Endothelial cell of hepatic sinusoid (primary cell): ENCODE results near the gene TRMT61A.

Experiments used
- in situ Hi-C: cut with HindIII; loops from 2 replicates; pipeline ENCODE4 v1.10.0; 2017; ENCODE audit warnings: low sequenced_read_pairs

TRMT61A gene

DNA sequence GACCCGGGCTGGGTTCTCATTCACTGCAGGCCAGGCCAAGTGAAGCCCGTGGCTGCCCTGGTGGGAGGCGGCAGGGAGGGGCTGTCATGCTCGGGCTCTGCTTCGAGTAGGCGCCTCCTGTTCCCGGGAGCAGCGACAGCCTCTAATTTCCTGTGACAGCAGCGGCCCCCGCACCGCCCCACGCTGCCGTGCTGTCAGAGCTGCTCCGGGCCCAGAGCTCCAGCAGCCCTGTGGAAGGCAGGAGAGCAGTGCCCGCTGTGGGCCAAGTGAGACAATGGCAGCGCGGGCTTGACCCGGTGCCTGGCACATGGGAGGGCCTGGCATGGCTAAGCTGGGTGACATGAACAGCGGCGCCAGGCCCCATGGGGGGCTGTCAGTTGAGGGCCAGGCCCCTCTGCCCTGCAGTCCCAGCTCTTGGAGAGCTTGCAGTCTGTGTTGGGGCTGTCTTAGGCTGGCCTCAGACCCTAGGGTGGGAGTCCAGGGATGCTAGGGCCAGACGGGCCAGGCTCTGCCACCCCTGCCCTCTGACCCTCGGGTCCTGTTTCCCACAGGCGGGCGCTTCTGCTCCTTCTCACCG lies 5.1 kb downstream of the TRMT61A start:
- in situ Hi-C loops: no loop called here

DNA sequence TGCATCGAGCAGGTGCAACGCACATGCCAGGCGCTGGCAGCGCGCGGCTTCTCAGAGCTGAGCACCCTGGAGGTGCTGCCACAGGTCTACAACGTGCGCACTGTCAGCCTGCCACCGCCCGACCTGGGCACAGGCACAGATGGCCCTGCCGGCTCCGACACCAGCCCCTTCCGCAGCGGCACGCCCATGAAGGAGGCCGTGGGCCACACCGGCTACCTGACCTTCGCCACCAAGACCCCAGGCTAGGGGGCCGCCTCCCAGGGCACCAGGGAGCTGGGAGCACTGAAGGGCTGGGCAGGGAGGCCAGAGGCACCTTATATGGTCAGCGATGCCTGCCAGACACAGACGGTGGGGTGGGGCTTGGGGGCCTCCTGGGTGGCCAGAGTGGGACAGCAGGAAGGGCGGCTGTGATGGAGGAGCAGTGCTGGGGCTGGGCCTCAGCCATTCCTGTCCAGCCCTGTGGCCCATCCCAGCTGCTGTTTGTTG lies 5.6 kb downstream of the TRMT61A start:
- in situ Hi-C loops: no loop called here

DNA sequence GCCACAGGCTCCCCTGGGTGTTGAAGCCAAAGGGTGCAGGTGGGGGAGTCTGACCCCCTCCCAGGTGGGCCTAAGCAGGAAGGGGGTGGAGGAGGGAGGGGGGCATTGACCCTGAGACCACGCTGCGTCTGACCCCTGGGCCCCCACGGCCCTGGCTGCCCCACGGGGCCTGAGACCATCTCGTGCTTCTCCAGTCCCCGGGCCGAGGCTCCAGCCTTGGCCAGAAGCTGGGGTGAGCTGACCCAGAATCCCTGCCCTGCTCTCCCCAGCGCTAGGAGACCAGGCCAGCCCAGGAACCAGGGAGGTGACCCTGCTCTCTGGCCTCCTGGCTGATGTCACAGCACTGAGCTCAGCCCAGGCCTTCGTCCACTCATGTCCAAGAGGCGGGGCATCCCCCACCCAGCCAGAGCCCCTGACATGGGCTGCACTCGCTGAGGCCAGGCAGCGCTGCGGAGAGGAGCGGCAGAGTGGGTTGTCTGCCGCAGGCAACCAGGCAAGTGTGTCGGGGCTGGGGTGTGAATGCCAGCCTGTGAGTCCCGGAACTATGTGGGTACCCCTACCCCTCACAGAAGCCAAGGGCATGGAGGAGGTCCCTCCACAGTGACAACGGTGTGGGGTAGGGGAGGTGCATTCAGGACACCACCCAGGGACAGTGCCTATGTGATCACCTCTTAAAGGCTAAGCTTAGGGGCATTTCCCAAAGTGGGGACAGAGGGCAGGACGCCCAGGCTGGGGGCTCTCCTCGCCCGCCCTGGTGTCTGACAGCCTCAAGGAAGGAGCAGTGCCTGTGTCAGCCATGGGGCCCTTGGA lies 6.3 kb downstream of the TRMT61A start:
- in situ Hi-C loops: no loop called here

GRCh38 chr14:103535891-103536565 lies 7.0 kb downstream of the TRMT61A start:
- in situ Hi-C loops: no loop called here

GRCh38 chr14:103536693-103537092 lies 7.7 kb downstream of the TRMT61A start:
- in situ Hi-C loops: no loop called here

- in situ Hi-C loops: no loop called here
Measured at GRCh38 chr14:103537175-103537990, 8.4 kb downstream of the TRMT61A start.

DNA sequence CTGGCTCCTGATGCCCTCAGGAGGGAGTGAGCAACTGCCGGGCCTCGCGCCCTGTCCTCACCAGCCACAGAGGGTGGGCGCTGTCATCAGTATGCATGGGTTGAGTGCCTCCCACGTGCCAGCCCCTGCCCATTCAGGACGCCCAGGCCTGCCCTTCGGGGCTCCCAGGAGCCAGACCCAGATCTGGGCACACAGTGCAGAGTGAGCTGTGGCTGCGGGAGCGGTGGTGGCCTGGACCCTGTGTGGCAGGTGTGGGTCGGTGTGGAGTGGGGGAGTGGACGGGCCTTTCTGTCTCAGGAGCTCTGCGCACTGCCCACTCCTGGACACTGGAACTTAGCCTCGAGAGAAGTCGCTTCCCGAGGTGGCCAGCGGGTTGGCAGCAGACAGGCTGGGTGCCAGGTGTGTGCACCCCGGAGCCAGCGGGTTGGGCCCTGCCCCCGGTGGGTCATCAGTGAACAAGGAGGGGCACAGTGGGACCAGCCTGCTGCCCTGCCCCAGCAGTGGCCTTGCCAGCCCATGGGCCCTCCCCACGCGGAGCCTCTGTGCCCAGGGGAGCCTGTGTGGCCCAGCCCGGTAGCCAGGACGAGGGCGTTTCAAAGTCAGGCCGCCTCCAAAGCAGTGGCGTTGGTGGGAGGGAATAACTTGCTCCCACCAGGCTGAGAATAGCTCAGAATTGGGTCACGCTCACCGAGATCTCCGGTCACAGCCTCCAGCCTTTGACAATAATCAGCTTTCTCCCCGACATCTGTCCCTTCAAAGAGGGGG lies 9.5 kb downstream of the TRMT61A start:
- in situ Hi-C loops: no loop called here

DNA sequence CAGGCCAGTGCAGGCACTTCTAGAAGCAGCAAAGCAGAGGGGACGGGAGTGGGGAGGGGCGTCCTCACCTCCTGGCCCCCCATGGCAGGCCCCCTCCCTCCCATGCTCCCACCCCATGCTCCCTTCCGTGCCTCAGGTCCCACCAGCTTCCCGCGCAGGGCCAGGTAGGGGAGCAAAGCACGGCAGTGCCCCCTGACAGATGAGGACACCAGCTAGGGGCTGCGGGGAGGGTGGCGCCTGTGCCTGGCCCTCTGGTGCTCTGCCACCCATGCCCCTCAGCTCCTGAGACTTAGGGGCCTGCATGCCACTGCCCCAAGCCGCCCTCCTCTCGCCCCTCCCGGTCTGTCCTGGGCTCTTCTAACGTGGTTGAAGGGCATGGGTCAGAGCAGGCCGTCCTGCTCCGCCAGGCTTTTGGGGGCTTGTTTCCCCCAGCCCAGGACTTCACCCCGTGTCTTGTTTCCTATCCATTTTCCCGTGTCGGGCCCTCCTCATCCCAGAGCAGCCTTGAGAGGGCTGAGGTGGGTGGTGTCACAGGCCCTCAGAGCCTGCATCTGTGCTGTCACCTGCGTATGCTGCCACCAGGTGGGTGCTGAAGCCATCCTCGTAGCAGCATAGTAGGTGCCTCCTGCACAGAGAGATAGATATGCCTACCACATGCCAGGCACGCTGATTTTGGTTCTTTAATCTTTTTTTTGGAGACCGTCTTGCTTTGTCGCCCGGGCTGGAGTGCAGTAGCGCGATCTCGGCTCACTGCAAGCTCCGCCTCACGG lies 10.2 kb downstream of the TRMT61A start:
- in situ Hi-C loops: no loop called here

DNA sequence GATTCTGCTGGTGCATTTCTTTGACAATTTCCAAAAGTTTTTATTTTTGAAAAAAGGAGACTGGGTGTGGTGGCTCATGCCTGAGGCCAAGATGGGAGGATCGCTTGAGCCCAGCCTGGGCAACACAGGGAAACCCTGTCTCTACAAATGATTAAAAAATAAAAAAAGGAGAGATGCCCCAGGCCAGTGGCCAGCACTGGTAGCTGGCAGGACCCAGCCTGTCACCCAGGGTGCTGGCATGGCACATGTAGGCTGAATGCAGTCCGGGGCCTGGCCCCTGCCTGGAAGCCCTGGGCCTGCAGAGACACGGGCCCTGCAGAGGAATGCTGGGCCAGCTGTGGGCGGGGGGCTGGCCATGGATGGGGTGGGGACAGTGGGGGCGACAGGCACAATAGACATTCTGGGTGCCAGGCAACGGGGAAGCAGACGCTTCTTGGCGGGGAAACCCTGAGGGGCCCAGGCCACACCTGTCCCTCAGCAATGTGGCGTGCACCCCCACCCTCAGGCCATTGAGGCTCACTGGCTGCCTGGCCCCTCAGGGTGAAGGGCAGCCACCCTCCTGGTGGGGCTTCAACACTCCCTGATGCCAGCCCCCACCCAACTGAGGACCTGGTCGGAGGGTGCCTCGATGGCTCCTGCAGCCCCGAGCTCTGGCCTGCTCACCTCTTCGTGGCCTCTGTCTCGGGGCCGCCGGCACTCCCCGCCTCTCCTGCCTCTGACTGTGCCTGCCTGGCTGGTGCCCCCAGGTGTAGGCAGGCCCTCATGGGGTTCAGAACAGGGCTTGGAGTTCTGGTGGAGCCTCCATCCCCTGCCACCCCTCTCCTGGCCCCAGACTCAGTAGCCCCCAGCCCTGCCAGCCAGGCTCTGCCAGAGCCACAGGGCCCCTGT lies 12.1 kb downstream of the TRMT61A start:
- in situ Hi-C loops: no loop called here

GRCh38 chr14:103541709-103542604 lies 13.0 kb downstream of the TRMT61A start:
- in situ Hi-C loops: no loop called here

DNA sequence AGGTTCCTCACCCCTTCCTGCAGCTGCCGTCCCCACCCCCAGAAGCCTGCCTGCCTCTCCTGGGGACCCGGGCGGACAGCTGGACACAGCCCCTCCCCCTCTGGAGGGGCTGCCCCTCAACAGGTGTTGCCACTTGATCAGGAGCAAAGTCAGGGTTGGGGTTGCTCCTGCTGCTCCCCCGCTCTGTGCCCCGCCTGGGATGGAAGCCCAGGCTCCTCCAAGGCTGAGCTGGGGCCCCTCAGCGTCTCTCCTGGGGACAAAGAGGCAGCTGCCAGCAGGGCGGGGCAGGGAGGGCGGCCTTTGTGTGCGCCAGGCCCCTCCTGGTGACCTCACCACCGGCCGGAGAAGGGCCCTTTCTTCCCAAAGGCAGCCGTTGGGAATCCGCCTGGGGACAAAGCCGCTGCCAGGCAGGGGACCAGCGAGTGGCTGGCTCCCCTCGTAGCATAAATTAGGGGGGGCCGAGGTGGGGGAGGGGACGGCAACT lies 13.7 kb downstream of the TRMT61A start:
- in situ Hi-C loops: no loop called here

- in situ Hi-C loops: no loop called here
Measured at GRCh38 chr14:103543140-103543539, 14.1 kb downstream of the TRMT61A start.

DNA sequence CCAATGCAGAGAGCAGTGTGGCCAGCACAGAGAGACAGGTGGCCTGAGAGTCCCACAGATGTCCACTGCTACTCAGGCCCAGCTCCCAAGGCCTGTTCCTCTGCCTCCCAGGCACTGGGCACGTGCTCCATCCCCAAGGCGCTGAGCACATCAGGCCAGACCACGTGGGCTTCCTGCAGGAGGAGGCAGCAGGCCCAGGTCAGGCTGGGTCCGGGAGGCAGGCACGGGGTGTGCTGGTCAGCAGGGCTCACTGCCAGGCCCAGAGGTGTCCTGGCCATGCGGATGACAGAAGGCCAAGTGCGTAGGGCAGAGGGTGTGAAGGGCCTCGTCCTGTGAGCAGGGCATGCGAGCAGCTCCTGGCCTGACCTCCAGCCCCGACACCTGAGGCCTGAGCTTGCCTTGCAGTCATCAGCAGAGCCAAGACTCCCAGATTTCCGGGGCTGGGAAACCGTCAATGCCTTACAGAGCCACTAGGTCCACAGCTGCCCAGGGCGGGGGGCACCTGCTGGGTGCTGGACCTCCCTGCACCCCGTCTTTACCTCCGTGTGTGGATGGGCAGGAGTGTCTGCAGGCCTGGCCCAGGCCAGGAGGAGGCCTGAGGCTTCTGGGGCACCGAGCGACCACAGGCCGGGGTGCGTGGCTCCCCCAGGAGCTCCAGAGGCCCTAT lies 14.9 kb downstream of the TRMT61A start:
- in situ Hi-C loops: no loop called here

DNA sequence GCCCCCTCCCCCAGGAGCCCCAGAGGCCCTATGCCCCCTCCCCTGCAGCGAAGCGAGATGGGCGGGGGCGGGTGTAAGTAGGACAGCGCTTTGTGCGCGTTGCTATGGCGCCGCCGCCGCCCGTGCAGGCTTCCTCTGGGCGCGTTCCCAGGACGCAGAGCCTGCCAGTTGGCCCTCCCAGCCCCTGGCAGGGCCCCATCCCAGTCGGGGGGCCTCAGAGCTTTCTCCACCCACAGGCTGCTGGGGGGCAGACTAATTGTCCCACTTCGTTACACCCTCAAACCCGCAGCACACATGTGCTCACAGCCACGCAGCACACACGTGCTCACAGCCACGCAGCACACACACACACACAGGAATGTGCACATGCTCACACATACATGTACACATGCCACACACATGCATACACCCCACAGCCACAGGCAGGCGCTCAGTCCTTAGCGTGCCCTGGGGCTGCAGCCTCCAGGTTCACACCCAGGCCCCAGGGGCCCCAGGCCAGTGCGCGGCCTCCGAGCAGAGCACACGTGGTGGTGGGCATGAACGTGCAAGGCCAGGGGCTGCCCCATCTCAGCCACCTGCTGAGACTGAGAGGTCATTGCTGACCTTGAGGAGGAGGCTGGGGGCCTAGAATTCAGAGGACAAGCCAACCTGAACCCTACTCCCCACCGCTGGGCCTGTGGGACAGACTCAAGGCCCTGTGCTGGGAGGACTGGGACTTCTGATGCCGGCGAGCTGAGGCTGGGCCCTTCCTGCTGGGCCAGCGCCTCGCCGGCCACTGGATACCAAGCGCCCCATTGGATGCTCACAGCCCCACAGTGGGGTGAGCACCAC lies 15.6 kb downstream of the TRMT61A start:
- in situ Hi-C loops: no loop called here

DNA sequence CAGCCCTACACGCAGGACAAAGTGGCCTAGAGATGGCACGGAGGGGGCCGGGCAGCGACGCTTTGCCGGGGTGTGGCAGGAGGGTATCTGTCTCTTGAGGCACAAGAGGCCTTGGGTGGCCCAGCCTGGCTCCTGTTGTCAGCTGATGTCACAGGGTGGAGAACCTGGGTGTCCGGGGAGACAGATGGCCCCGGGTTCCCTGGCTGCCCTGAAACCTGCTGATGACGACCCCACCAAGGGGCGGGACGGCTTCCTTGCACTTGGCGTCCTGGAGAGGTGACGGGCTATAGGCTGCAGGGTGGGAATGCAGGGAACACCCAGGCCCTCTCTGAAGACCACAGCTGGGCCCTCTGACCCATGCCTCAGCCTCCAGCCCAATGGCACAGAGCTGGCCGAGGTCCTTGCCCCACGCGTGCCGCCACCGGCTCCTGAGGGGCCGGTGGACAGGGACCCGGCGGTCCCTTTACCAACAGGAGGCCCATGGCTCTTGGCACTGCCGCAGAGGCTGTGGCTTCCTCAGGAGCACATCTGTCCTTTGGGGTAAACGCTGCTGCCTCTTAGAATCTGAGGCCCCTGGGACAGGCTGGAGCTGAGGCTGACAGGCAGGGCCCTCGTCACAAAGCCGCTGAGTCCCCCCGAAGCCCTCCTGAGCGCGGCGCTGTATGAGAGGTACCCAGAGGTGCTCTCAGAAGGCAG lies 16.4 kb downstream of the TRMT61A start:
- in situ Hi-C loops: no loop called here
